22Rv1 (cell line): Measurements from ENCODE around the gene SFT2D1.

Experiments used
- ZFX ChIP-seq: fragments of 450-650 bp; IDR thresholded peaks from 2 replicates; pipeline ENCODE4 v1.6.1; 2017; ENCODE audit warnings: antibody characterized with exemption, borderline replicate concordance
- TF ChIP-seq, protein P1 (sequence below): fragments of 450-650 bp; IDR thresholded peaks from 2 replicates; pipeline ENCODE4 v1.5.1; 2017; ENCODE audit warnings: mild to moderate bottlenecking

DNA sequence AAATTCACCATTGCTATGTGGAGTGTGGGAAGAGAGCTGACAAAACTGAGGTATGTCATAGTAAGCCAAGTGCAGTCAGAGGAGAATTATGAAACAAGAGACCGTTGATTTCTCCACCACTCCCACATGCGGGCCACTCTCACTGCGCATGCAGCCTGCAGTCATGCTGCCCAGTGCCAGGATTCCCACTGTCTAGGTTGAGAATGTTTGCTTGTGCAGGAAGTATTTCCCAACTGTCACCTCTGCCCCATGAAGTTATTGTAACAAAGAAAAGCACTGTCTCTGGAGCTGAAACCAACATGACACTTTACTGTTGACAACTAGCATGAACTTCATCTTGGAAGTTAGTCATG is 18.7 kb upstream of the SFT2D1 start:
- TF ChIP-seq, protein P1, sequence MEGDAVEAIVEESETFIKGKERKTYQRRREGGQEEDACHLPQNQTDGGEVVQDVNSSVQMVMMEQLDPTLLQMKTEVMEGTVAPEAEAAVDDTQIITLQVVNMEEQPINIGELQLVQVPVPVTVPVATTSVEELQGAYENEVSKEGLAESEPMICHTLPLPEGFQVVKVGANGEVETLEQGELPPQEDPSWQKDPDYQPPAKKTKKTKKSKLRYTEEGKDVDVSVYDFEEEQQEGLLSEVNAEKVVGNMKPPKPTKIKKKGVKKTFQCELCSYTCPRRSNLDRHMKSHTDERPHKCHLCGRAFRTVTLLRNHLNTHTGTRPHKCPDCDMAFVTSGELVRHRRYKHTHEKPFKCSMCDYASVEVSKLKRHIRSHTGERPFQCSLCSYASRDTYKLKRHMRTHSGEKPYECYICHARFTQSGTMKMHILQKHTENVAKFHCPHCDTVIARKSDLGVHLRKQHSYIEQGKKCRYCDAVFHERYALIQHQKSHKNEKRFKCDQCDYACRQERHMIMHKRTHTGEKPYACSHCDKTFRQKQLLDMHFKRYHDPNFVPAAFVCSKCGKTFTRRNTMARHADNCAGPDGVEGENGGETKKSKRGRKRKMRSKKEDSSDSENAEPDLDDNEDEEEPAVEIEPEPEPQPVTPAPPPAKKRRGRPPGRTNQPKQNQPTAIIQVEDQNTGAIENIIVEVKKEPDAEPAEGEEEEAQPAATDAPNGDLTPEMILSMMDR: no peak
- no peak for TF ChIP-seq ZFX
